H9 (cell line): Measurements from ENCODE around the gene SOX21. TPM values are rescaled to one million over a fixed set of nuclear protein-coding genes. Genes with fewer than 3 reads are reported as not detected.
A peak's percentile ranks its signal among the peaks of the same experiment; 100 is the strongest.

Source experiments
- DNase-seq: peaks from one replicate; pipeline ENCODE4 v3.0.0-alpha.2; 2017
- H2AFZ ChIP-seq: one replicate; pipeline ENCODE4 v1.6.1; 2013; ENCODE audit warnings: mild to moderate bottlenecking, low read length, control low read depth, moderate library complexity
- H2AK5ac ChIP-seq: 2 replicates; pipeline ENCODE4 v1.6.1; 2013; ENCODE audit warnings: low read length, control low read depth, mixed read lengths; ENCODE audit not compliant: insufficient read length
- H2BK120ac ChIP-seq: one replicate; pipeline ENCODE4 v1.6.1; 2013; ENCODE audit warnings: low read depth, mild to moderate bottlenecking, low read length, control low read depth, inconsistent platforms; ENCODE audit not compliant: poor library complexity, severe bottlenecking
- H2BK12ac ChIP-seq: 2 replicates; pipeline ENCODE4 v1.6.1; 2013; ENCODE audit warnings: low read length, control low read depth, mixed read lengths, low read depth; ENCODE audit not compliant: insufficient read length
- H2BK15ac ChIP-seq: 2 replicates; pipeline ENCODE4 v1.6.1; 2013; ENCODE audit warnings: low read depth, low read length, control low read depth
- H2BK20ac ChIP-seq: one replicate; pipeline ENCODE4 v1.6.1; 2013; ENCODE audit warnings: low read depth, mild to moderate bottlenecking, low read length, control low read depth, inconsistent platforms; ENCODE audit not compliant: poor library complexity, severe bottlenecking
- H2BK5ac ChIP-seq: 2 replicates; pipeline ENCODE4 v1.6.1; 2013; ENCODE audit warnings: low read length, control low read depth, mixed read lengths; ENCODE audit not compliant: insufficient read length
- H3K14ac ChIP-seq: 2 replicates; pipeline ENCODE4 v1.6.1; 2013; ENCODE audit warnings: low read length, control low read depth; ENCODE audit not compliant: insufficient read depth
- H3K18ac ChIP-seq: 2 replicates; pipeline ENCODE4 v1.6.1; 2013; ENCODE audit warnings: low read depth, mild to moderate bottlenecking, mixed read lengths, low read length, control low read depth; ENCODE audit not compliant: insufficient read length
- H3K23ac ChIP-seq: 2 replicates; pipeline ENCODE4 v1.6.1; 2013; ENCODE audit warnings: low read length, control low read depth, mixed read lengths, low read depth; ENCODE audit not compliant: insufficient read length
- H3K23me2 ChIP-seq: 2 replicates; pipeline ENCODE4 v1.6.1; 2013; ENCODE audit warnings: low read depth, mild to moderate bottlenecking, mixed read lengths, low read length, control low read depth; ENCODE audit not compliant: insufficient read length, poor library complexity, severe bottlenecking
- H3K27ac ChIP-seq: 2 replicates; pipeline ENCODE4 v1.5.1; 2013; ENCODE audit warnings: low read length, control low read depth, mixed read lengths, low read depth; ENCODE audit not compliant: insufficient read length
- H3K27me3 ChIP-seq: 2 replicates; pipeline ENCODE4 v1.6.1; 2013; ENCODE audit warnings: low read length, control low read depth, inconsistent platforms; ENCODE audit not compliant: insufficient read depth
- H3K4ac ChIP-seq: 2 replicates; pipeline ENCODE4 v1.6.1; 2013; ENCODE audit warnings: low read depth, mild to moderate bottlenecking, control low read depth, inconsistent platforms, low read length, moderate library complexity
- H3K4me1 ChIP-seq: 2 replicates; pipeline ENCODE4 v1.6.1; 2013; ENCODE audit warnings: low read length, control low read depth, inconsistent platforms; ENCODE audit not compliant: insufficient read depth
- H3K4me2 ChIP-seq: 2 replicates; pipeline ENCODE4 v1.6.1; 2013; ENCODE audit warnings: low read length, control low read depth, mixed read lengths; ENCODE audit not compliant: insufficient read length, insufficient read depth
- H3K56ac ChIP-seq: 2 replicates; pipeline ENCODE4 v1.6.1; 2013; ENCODE audit warnings: low read depth, mild to moderate bottlenecking, mixed read lengths, low read length, control low read depth; ENCODE audit not compliant: insufficient read length
- H3K79me1 ChIP-seq: 2 replicates; pipeline ENCODE4 v1.6.1; 2013; ENCODE audit warnings: low read depth, mild to moderate bottlenecking, moderate library complexity, low read length, control low read depth, inconsistent platforms; ENCODE audit not compliant: insufficient read depth, poor library complexity, severe bottlenecking
- H3K79me2 ChIP-seq: 2 replicates; pipeline ENCODE4 v1.6.1; 2013; ENCODE audit warnings: low read length, control low read depth, inconsistent platforms; ENCODE audit not compliant: insufficient read depth
- H3K9ac ChIP-seq: 2 replicates; pipeline ENCODE4 v1.6.1; 2013; ENCODE audit warnings: low read length, control low read depth, mixed read lengths; ENCODE audit not compliant: insufficient read length; ENCODE audit errors: extremely low read depth
- H3K9me3 ChIP-seq: one replicate; pipeline ENCODE4 v1.6.1; 2013; ENCODE audit warnings: low read depth, low read length, inconsistent platforms; ENCODE audit not compliant: control insufficient read depth
- H3T11ph ChIP-seq: one replicate; pipeline ENCODE4 v1.6.1; 2013; ENCODE audit warnings: mild to moderate bottlenecking, low read length, control low read depth, inconsistent platforms
- H4K20me1 ChIP-seq: one replicate; pipeline ENCODE4 v1.6.1; 2013; ENCODE audit not compliant: control insufficient read depth, insufficient read length, insufficient read depth
- H4K5ac ChIP-seq: 2 replicates; pipeline ENCODE4 v1.6.1; 2013; ENCODE audit warnings: low read depth, mild to moderate bottlenecking, mixed read lengths, low read length, control low read depth; ENCODE audit not compliant: insufficient read length
- H4K8ac ChIP-seq: replicated peaks from 2 replicates; pipeline ENCODE4 v1.6.1; 2013; ENCODE audit warnings: low read length, control low read depth, mixed read lengths, low read depth; ENCODE audit not compliant: insufficient read length
- H4K91ac ChIP-seq: 2 replicates; pipeline ENCODE4 v1.6.1; 2013; ENCODE audit warnings: low read depth, mild to moderate bottlenecking, moderate library complexity, mixed read lengths, low read length, control low read depth; ENCODE audit not compliant: insufficient read length
- H3K27ac Mint-ChIP-seq, 3 experiments: 2 replicates in 2 of 3; 3 replicates in 1 of 3; pipeline ENCODE4 v1.8.0; 2020 to 2021; ENCODE audit warnings: mixed read lengths in 3 of 3, mild to moderate bottlenecking in 1 of 3, moderate library complexity in 1 of 3
- H3K27me3 Mint-ChIP-seq: 2 replicates; pipeline ENCODE4 v1.8.0; 2021; ENCODE audit warnings: low read depth, mild to moderate bottlenecking, moderate library complexity, mixed read lengths
- H3K36me3 Mint-ChIP-seq, 3 experiments: 2 replicates in 2 of 3; 3 replicates in 1 of 3; pipeline ENCODE4 v1.8.0; 2020 to 2021; ENCODE audit warnings: low read depth in 3 of 3, mixed read lengths in 3 of 3; ENCODE audit not compliant: insufficient read depth in 1 of 3
- H3K4me1 Mint-ChIP-seq, 2 experiments: 2 replicates each; pipeline ENCODE4 v1.8.0; 2020; ENCODE audit warnings: mixed read lengths in 2 of 2
- H3K4me3 Mint-ChIP-seq, 2 experiments: 2 replicates in 1 of 2; 3 replicates in 1 of 2; pipeline ENCODE4 v1.8.0; 2020 to 2021; ENCODE audit warnings: mild to moderate bottlenecking in 2 of 2, mixed read lengths in 2 of 2, moderate library complexity in 1 of 2
- H3K9me3 Mint-ChIP-seq, 2 experiments: 2 replicates in 1 of 2; 3 replicates in 1 of 2; pipeline ENCODE4 v1.8.0; 2020; ENCODE audit warnings: mild to moderate bottlenecking in 2 of 2, mixed read lengths in 2 of 2, moderate library complexity in 1 of 2
- CTCF ChIP-seq: fragments of 200-600 bp; sonication (generic); conservative IDR thresholded peaks from 3 replicates; pipeline ENCODE4 v1.8.0; 2021; ENCODE audit warnings: antibody characterized with exemption, mild to moderate bottlenecking
- WGBS: extraction: QIAGEN DNeasy Blood & Tissue Kit; methylation state at CpG from one replicate; pipeline ENCODE4 v1.1.7; 2013; ENCODE audit warnings: missing lambda C conversion rate, low lambda C conversion rate, mixed read lengths; ENCODE audit not compliant: insufficient read length; ENCODE audit errors: extremely low coverage; 5-methylcytosine and 5-hydroxymethylcytosine counted together
- long read RNA-seq: library from polyadenylated mRNA; unstranded; transcript quantifications from one replicate; pipeline ENCODE4 v2.0.0, GENCODE V29; 2020
- total RNA-seq: library from RNA; stranded (reverse); gene quantifications from 2 replicates; pipeline ENCODE4 v1.2.1, GENCODE V29; 2021

Gene SOX21
- total RNA-seq, result 36.8 and 38.4 TPM in 2 replicates
- long read RNA-seq, partial matches to known transcripts, result 0 of 1 reads
- long read RNA-seq, other reads (novel, unspliced or antisense), result 0 of 1 reads

DNA sequence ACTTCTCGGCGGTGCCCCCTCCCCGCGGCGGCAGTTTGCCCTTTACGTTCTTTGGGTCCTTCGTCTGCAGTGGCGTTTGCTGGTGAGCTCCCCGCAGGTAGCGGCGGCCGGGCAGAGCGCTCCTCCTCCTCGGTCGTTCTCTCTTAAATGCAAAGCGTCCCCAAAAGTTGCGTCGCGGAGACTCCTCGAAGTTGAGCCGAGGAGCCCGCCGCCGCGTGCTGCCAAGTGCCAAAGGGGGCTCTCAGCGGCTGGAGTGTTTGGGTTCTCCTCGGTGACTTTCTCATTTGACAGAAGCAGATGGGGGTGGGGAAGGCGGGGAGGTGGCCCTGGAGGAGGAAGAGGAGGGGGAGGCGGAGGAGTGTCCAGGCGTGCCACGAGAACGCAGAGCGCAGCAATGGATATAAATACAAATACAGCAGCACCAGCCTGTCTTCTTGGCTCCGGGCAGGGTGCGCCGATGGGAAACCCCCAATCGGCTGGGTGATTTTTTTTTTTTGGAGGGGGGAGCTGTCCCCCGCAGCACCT is at the start of gene SOX21:
Gene SOX21, minus strand, starts transcription at position 259 of the 525 bp plus-strand sequence. CDS start 496 bp downstream, outside the sequence.
- H3K56ac ChIP-seq, result no peak within 1 kb of the TSS
- no peaks in the 10 kb centered on the region for H4K20me1 ChIP-seq
- no peaks in the 10 kb centered on the region for H3K9me3 ChIP-seq
- H3K79me2 ChIP-seq, result no peaks in the 10 kb centered on the region
- no peak within 1 kb of the TSS for H2AK5ac ChIP-seq
- H2BK12ac ChIP-seq, result no peak within 1 kb of the TSS
- Mint-ChIP-seq H3K27ac (peak within 1 kb of the TSS in 2 of 3 experiments; percentile 29 to 87; a peak in 3 of 7 replicates), H3K4me3 (peak within 1 kb of the TSS; percentile 89), H3K9me3 (no peaks in the 10 kb centered on the region; a peak in 1 of 5 replicates), H3K36me3 (peaks cover 0 to 30% (median 7%) of the 10 kb centered on the region in 3 experiments; a peak in 5 of 7 replicates), H3K4me1 (peaks cover 54 to 58% of the 10 kb centered on the region in 2 experiments), H3K27me3 (peaks cover 66% of the 10 kb centered on the region)
- peak within 1 kb of the TSS; percentile 62; the same call in 1 of the 2 replicates for H3K14ac ChIP-seq
- no peak within 1 kb of the TSS for H2BK5ac ChIP-seq
- H2BK120ac ChIP-seq, result no peak within 1 kb of the TSS
- no peak within 1 kb of the TSS for H3K18ac ChIP-seq
- no peak within 1 kb of the TSS for H3K9ac ChIP-seq
- peaks cover 24% of the 10 kb centered on the region for H3K23me2 ChIP-seq
- no peak within 1 kb of the TSS for H4K91ac ChIP-seq
- H2BK15ac ChIP-seq, result no peak within 1 kb of the TSS
- peak within 1 kb of the TSS; percentile 52 for H3K4me2 ChIP-seq
- H3K27ac ChIP-seq, result no peak within 1 kb of the TSS
- DNase-seq, result peak; percentile 49
- WGBS, result no CpG with 5 or more reads among the region's 38 CpGs
- no peak for TF ChIP-seq CTCF
- peaks cover 3% of the 10 kb centered on the region; the same call in 1 of the 2 replicates for H3K4me1 ChIP-seq
- H3K79me1 ChIP-seq, result no peaks in the 10 kb centered on the region
- no peak within 1 kb of the TSS for H4K5ac ChIP-seq
- no peak within 1 kb of the TSS for H3K4ac ChIP-seq
- no peak within 1 kb of the TSS for H3K23ac ChIP-seq
- no peak within 1 kb of the TSS for H2AFZ ChIP-seq
- H2BK20ac ChIP-seq, result no peak within 1 kb of the TSS
- no peak within 1 kb of the TSS for H3T11ph ChIP-seq
- H4K8ac ChIP-seq, result no peak within 1 kb of the TSS
- H3K27me3 ChIP-seq, result peaks cover 30% of the 10 kb centered on the region; the same call in 1 of the 2 replicates
